ENCODE measurements around the gene PDLIM7.
"Not testable (repeated sequence)": the region's sequence is repeated elsewhere in the genome, so short reads cannot be mapped to it uniquely, and the experiment has no call there.

The PDLIM7 gene
- 2.4 to 3.1 reads per million in 2 donors for total RNA-seq

GRCh38 chr5:177497292-177498012, at the start of gene PDLIM7:
Gene PDLIM7 (minus strand): TSS chr5:177497604. CDS start chr5:177496512, 1,092 bp downstream.
- peak; percentile 94 for DNase-seq

GRCh38 chr5:177546258-177546741, 48.9 kb upstream of the PDLIM7 start:
- DNase-seq: no peak

- DNase-seq: no peak
Observed at GRCh38 chr5:177545487-177546257, 48.3 kb upstream of the PDLIM7 start.

GRCh38 chr5:177542816-177543465, 45.5 kb upstream of the PDLIM7 start:
- no peak for DNase-seq

GRCh38 chr5:177540438-177540837, 43.0 kb upstream of the PDLIM7 start:
- DNase-seq: no peak

GRCh38 chr5:177539411-177539810, 42.0 kb upstream of the PDLIM7 start:
- DNase-seq: no peak

GRCh38 chr5:177538876-177539275, 41.5 kb upstream of the PDLIM7 start:
- DNase-seq: no peak

- DNase-seq: no peak
Observed at GRCh38 chr5:177537389-177538361, 40.3 kb upstream of the PDLIM7 start.

- no peak for DNase-seq
Observed at GRCh38 chr5:177536386-177536785, 39.0 kb upstream of the PDLIM7 start.

- DNase-seq: no peak
Observed at GRCh38 chr5:177535125-177535524, 37.7 kb upstream of the PDLIM7 start.

GRCh38 chr5:177534433-177534832, 37.0 kb upstream of the PDLIM7 start:
- not testable (repeated sequence) for DNase-seq

GRCh38 chr5:177531209-177531940, 34.0 kb upstream of the PDLIM7 start:
- DNase-seq: no peak

- DNase-seq: no peak
Observed at GRCh38 chr5:177530638-177531037, 33.2 kb upstream of the PDLIM7 start.

GRCh38 chr5:177529247-177530203, 32.1 kb upstream of the PDLIM7 start:
- DNase-seq: no peak

- DNase-seq: no peak
Observed at GRCh38 chr5:177528631-177529030, 31.2 kb upstream of the PDLIM7 start.

- DNase-seq: no peak
Observed at GRCh38 chr5:177527595-177527994, 30.2 kb upstream of the PDLIM7 start.

- DNase-seq: no peak
Observed at GRCh38 chr5:177526791-177527190, 29.4 kb upstream of the PDLIM7 start.

GRCh38 chr5:177526191-177526590, 28.8 kb upstream of the PDLIM7 start:
- DNase-seq: no peak

- DNase-seq: no peak
Observed at GRCh38 chr5:177524941-177525655, 27.7 kb upstream of the PDLIM7 start.

GRCh38 chr5:177524539-177524900, 27.1 kb upstream of the PDLIM7 start:
- no peak for DNase-seq

Measured in T-helper 9 cell (primary cell).